Dermis microvascular lymphatic vessel endothelial cell (primary cell): Measurements from ENCODE around the gene SEC14L1. TPM values are rescaled to one million over a fixed set of nuclear protein-coding genes. Genes with fewer than 3 reads are reported as not detected.

Source experiments
- DNase-seq, 2 donors: peaks; one replicate each; pipeline versions ENCODE4 v3.0.0 to v3.0.0-alpha.2; 2010; ENCODE audit warnings: low read depth in 2 of 2
- total RNA-seq: library from RNA; depleted of rRNA; stranded (reverse); fragments of >200 nt; gene quantifications from 2 replicates; pipeline ENCODE4 v1.2.1, GENCODE V29; 2014

Gene SEC14L1
- total RNA-seq, 1 donor from 2014 or later, result 196 TPM

DNA sequence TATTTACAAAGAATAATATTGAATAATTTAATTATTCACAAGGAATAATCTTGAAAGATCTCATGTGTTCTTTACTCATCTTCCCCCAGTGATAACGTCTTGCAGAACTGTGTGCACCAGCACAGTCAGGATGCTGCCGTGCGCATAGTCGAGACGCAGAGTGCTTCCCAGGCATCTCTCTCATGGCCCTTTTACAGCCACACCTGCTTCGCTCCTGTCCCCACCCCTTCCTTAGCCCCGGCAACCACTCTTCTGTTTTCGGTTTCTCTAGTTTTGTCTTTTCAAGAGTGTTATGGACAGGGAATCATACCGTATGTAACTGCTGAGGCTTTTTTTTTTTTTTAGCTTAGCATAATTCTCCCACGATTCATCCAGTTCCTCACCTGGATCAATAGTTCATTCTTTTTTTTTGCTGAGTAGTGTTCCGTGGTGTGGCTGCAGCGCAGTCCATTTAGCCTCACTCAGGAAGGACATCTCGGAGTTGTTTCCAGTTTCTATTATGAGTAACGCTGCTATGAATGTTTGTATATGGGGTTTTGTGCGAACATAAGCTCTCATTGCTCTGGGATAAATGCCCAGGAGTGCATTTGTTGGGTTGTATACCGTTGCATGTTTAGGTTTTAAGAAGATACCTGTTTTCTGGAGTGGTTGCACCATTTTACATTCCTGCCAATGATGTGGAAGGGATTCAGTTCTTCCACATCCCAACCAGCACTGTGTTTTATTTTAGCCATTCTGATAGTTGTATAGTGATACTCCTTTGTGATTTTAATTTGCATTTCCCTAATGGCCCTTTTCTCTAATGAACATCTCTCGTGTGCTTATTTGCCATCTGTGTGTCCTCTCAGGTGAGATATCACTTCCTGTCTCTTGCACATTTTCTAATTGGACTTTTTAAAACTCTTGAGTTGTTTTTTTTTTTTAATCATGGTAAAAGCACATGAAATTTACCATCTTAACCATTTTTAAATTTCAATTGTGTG is 47.6 kb downstream of the SEC14L1 start:
- DNase-seq, result peak; percentile 58 to 72

DNA sequence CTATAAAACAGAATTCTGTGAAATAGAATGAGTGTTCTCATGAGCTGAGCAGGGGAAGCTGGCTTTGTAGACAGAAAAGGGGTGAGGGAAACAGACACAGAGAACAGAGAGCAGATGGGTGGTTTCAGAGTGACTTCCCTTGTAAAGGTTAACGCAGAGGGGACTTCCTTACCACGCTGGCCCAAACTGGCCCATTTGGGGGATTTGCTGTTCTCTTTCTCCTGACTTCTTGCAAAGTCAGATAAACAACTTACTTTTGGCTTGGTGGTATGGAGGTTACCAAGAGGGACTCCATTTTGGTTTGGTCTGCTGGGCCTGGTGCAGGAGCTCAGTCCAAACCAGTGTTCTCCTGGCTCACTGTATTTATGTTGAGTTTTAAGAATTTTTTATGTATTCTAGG is 48.4 kb downstream of the SEC14L1 start:
- DNase-seq, result no peak

DNA sequence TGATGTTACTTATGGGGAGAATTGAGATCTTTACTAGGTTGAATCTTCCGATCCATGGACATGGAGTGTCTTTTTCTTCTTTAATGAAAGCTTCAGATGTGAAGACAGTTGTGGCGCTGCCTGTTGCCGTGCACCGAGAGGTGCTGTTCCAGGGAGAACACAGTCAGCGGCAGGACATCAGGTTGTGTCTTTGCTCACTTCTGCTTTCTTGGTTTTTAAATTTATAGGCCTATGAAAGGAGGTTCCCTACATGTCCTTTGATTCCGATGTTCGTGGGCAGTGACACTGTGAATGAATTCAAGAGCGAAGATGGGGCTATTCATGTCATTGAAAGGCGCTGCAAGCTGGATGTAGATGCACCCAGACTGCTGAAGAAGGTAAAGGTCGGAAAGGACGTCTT is 49.8 kb downstream of the SEC14L1 start:
- no peak for DNase-seq

DNA sequence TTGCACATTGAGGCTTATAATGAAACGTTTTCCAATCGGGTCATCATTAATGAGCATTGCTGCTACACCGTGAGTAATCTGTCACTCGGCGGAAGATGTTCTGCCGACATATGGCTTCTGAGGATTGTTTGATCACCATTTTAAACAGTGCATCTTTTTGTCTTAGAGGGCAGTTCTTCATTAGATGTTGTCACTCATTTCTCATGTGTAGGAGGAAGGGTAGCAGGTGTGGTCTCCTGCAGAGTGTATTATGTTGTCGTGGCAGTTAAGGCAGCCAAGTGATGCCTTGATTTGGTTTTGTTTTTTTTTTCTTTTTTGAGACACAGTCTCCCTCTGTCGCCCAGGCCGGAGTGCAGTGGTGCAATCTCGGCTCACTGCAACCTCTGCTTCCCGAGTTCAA is 50.5 kb downstream of the SEC14L1 start:
- no peak for DNase-seq

DNA sequence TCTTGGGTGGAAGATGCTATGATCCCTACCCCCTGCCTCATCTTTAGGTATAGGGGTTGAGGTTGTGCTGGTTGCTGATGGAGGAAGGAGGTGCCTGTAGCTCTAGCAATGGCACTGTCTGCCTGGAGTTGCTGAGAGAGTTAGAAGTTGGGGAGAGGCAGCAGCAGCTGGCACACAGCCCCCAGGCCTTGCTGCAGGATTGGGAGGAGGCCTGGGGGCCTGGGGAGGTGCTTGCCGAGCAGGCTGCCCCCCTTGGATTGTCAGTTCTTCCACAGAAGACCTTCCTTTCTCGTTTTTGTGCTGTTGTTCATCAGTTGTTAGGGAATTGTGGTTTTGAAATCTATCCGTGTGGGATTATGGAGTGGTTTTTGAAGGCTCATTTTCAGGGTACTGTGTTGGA is 52.9 kb downstream of the SEC14L1 start:
- DNase-seq, result no peak

DNA sequence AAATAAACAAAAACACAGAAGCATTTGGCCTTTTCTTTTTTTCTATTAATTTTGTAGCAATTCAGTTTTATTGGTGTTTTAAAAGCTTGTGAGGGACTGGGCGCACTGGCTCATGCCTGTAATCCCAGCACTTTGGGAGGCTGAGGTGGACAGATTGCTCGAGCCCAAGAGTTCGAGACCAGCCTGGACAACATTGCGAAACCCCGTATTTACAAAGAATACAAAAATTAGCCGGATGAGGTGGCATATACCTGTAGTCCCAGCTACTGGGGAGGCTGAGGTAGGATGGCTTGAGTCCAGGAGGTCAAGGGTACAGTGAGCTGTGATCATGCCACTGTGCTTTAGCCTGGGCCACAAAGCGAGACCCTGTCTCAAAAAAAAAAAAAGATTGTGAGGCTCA is 53.4 kb downstream of the SEC14L1 start:
- DNase-seq, result no peak

DNA sequence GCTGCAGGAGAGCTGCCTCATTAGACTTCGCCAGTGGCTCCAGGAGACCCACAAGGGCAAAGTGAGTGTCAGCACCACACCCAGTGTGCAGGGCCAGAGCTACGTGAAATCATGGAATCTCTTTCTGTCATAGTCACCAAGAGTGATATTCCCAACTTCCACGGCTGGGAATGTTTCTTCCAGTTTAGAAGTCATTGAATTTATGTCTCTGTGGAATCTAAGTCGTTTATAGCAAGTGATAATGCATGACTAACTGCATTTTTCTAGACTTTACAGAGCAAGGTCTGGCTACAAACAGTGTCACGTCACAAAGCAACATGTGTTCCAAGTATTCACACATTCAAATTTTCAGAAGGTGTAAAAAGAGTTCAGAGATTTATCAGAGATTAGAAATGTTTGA is 55.5 kb downstream of the SEC14L1 start:
- no peak for DNase-seq

DNA sequence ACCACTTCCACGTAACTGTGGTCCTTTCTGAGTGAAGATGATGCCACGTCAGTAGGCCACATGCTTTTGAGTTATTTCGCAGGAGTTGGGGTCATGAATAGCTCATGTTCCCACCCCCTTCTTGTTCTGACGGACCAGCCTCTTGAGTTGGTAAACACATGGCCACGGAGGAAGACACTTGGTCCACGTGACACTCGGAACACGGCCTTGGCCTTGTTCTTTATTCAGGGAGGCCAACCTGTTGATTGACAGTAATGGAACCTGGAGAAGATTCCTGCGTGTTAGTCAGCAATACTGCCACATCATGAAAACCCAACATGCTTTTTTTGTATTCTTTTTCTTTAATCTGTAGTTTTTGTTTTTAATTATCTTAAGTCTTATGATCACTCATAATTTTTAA is 56.3 kb downstream of the SEC14L1 start:
- DNase-seq, result no peak

DNA sequence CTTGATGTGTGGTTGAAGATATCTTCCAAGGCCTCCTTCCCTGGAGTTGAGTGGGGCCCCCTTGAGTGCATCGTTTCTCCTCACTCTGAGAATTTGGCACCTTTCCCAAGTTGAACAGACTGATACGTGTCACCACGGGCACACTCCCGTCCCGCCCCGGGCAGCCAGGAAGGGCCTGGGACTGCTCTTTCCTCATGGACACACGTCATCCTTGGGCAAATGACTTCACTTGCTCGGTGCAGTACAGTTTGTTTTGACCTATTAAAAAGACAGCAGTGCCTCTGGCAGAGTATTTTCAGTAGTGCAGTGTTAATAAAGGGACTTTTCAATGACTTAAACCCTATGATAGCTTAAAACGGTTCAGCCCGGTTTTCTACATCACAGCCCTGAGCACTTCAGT is 59.9 kb downstream of the SEC14L1 start:
- DNase-seq, result peak; percentile 29 to 76

DNA sequence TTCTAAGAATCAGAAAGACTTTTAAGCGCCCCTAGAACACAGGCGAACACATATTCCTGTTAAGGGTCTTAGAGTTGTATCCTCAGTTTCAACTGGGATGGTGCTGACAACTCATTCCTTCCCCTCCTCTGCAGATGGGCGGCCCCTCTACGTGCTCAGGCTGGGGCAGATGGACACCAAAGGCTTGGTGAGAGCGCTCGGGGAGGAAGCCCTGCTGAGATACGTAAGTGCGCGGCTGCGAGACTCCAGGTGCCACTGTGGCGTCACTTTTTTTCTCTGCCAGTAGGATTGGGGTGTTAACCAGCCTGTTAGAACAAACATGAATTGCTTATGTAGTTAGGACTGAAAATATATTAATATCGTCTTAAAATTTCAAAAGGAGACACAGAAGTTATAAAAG is 62.7 kb downstream of the SEC14L1 start:
- DNase-seq, result no peak

DNA sequence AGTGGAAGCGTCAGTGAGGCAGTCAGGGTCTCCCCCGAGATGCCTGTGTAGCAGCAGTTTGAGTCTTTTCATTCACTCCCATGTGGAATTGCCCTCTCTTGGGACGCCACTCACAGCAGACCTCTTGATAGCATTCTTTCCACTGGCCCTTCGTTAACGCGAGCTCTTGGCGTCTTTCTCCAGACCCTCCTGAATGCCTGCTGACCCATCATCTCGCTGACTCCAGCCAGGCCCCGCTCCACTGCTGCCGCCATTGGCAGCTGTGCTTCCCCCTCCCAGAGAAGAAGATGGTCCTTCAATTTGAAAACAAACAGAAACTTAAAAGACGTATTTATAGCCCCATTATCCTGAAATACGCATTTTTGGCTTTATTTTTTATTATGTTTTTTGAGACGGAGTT is 63.1 kb downstream of the SEC14L1 start:
- no peak for DNase-seq

DNA sequence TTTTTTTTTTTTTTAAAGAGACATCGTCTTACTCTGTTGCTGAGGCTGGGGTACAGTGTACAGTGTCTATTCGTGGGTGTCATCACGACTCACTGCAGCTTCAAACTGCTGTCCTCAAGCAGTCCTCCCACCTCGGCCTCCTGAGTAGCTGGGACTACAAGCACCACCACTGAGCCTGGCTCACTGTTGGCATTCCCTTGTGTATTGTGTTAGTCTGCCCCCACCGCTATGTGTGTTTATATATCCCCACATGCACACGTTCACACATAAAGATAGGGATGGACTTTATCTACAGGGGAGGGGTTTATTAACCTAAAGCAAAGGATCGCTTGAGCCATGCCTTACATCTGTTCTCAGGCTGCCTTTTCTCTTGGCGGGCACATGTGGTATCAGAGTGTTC is 63.8 kb downstream of the SEC14L1 start:
- no peak for DNase-seq

DNA sequence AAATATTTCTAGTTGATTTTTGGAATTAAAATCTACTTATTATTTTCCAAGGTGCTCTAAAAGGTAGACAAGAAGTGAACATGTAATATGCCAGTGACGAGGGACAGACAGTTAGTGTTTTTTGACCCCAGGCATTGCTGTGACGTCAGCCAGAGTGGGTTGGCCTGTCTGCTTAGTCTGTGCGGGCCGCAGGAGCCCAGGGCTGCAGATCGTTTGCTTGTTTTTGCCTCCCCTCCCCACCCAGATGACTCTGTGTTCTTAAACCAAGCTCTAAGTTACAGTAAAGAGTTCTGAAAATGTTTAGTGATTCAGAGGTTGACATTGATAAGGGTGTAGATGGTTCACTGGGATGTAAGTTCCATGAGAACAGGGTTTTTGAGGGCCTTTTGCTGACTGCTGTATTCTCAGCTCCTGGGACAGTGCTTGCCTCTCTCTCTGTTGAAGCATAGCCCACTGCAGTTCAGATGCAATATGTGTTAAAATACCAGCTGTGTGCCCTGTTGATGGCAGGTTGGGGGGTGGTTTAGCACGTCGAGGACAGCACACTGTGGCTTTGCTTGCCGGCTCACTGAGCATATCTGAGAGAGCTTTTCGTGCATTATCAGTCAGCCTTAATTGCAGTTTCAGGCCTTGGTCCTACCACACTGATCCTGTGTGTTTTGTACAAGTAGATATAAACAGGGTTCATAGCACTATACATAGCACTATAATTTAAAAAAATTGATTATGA is 64.8 kb downstream of the SEC14L1 start:
- peak in 1 of 2 donors; percentile 38 for DNase-seq

DNA sequence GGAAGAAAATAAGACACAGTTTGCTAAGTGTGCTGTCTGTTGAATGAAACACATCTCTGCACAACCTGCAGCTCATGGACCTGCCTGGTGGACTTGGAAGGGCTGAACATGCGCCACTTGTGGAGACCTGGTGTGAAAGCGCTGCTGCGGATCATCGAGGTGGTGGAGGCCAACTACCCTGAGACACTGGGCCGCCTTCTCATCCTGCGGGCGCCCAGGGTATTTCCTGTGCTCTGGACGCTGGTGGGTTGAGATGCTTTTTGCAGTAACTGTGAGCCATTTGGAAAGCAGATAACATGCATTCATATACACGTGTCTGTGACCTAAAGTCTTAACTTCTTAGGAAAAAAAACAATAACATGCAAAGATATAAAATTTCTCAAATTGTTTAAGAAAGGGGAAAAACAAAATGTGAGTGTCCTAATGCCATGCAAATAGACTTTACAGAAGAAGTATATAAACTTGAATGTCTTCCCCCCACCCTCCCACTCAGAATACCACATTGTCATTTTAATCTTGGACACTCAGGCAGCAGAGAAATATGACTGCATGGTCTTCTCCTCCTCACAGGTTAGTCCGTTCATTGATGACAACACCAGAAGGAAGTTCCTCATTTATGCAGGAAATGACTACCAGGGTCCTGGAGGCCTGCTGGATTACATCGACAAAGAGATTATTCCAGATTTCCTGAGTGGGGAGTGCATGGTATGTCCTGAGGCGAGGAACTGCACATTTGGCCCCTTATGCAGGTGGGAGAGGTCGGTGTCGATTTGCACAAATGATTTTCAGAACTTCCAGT is 65.6 kb downstream of the SEC14L1 start:
- DNase-seq, result peak; percentile 43 to 88

DNA sequence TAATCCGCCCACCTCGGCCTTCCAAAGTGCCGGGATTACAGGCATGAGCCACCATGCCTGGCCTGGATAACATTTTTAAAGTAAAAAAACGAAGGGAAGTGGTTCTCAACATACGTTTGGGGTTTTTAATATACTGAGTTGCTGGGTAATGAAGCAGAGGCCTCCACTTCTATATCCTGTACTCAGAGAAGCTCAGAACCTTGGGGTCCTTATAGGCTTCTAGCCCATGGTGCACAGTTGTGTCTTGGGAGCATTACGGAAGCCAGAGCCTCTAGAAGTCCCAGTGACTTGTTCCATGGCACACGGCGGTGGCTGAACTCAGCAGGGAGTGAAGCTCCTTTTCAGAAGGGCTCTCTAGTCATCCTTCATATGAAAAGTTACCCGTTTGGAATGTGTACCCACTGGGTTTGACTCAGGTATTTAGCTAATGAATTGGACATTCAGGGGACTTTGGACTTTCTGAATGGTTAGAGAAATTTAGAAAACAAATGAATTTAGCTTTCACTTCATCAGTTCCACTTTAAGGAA is 67.0 kb downstream of the SEC14L1 start:
- DNase-seq, result no peak

DNA sequence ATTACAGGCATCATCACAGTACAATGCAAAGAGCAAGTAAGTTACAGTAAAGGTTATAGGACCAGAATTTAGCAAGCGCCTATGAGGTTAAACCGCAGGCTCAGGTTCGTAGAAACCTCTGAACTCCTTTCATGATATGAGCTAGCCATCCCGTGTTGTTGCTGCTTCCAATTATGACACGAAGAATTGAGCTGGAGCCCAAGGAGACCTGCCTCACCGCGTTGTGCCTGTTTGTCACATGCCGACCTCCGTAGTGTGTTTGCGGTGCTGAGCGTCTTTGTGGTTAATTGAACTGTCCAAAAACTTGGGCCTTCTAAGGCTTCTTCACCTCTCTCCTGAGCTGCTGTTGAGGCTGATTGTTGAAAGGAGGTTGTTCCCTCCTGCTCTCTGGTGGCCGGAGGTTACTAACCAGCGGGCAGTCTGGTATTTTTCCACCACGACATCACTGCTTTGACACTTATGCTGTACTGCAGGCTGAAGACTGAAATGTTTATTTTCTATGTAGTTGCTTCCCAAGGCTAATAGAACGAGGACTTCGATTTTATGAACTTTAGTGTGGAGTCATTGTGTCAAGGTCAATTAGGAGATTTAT is 67.5 kb downstream of the SEC14L1 start:
- DNase-seq, result peak; percentile 72 to 79

DNA sequence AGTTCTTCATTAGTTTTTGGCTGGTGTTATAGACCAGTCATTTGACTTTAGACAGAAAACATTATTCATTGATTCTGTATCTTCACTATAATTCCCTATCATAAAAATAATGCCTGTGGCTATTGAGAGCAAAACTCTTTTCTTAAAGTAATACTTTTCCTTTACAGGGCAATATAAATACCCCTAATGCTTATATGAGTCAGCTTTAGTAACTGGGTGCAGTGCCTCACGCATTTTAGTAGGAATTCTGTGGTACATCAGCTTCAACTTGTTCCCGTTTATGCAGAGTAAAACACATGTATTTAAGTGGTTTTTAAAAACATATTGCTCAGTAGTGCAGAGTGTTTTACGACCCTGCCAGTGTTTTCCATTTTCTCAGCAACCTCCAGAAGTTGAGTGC is 68.1 kb downstream of the SEC14L1 start:
- no peak for DNase-seq

DNA sequence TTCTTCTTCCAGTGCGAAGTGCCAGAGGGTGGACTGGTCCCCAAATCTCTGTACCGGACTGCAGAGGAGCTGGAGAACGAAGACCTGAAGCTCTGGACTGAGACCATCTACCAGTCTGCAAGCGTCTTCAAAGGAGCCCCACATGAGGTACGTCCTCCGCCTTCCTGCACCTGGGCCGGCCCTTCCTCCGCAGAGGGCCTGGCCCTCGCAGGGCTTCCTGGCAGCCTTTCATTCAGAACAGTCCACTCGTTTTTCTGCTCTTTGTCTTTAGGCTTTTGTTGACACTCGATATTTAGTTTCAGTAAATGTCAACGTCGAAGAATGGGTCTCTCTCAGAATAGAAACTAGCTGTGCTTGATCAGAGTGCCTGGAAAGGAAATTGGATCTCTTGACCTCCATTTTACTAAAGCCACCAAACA is 68.6 kb downstream of the SEC14L1 start:
- no peak for DNase-seq

DNA sequence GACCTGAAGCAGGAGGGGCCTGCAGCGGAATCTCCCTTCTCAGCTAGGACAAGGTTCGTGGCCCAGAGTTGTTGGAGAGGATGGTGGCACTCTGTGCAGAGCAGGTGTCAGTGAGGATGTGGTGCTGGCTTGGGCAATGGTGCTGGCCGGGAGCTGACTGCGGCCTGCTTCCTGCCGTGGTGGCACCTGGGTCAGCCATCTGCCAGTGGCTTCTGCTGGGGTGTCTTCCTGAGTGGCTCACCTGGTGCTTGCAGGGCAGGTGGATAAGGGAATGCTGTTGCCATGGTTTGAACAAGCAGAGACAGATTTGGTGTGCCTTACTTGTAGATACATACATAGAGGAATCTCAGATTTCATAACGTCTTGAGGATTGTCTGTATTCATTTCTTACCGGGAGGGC is 69.6 kb downstream of the SEC14L1 start:
- no peak for DNase-seq

DNA sequence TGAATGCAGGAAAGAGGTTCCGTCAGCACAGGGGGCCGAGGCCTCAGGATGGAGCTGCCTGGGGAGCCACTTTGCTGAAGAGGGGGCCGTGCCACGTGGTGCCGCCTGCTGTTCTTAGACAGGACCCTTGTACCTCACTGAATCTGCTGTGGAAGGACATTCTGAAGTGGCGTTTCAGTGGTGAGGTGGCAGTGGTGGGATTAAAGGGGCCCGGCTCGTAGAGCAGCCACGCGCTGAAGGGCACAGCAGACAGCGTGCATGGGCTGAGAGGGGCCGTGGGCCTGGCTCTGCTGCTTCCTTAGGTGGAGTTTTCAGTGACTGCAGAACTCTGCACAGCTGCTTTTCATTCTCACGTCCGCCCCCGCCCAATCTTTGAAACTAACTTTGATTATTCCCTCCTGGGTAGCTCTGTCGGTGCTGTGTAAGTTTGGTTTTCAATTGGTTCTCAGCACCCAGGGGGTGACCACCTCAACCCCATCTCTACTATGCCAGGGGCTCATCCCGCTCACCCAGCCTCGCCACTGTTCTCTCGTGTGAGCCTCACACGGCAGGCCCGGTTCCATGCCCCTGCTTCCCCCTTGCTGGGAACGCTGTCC is 70.3 kb downstream of the SEC14L1 start:
- no peak for DNase-seq

DNA sequence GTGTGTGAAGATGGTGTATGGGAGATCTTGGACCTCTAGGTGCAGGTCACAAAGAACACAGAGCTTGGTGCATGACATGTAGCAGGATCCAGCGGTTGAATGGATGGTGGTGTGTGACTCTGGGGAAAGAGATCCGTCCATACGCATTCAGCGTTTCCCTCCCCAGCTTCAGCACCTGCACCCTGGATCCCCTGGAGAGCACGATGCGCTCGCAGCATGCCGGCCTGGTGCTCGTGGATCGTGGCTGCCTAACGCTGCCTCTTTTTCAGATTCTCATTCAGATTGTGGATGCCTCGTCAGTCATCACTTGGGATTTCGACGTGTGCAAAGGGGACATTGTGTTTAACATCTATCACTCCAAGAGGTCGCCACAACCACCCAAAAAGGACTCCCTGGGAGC is 70.9 kb downstream of the SEC14L1 start:
- no peak for DNase-seq
